ENCODE measurements around the gene SAMD4A.

Gene SAMD4A

DNA sequence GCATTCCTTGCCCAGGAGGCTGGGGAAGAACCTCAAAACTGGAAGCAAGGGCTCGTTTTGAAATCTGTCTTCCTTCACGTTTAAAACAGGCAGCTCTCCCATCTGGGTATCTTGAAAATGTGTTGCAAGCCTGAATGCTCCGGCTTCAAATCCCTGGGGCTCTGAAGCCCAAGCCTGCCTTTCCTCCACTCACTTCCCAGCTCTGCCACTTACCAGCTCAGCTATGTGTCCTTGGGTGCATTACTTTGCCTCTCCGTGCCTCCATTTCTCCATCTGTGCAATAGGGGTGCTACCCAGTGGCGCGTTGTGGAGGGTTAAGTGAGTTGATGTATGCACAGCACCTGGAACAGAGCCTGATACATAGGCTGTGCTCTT, 238.1 kb downstream of the SAMD4A start:
- DNase-seq (ENCODE audit: low read depth): no peak

DNA sequence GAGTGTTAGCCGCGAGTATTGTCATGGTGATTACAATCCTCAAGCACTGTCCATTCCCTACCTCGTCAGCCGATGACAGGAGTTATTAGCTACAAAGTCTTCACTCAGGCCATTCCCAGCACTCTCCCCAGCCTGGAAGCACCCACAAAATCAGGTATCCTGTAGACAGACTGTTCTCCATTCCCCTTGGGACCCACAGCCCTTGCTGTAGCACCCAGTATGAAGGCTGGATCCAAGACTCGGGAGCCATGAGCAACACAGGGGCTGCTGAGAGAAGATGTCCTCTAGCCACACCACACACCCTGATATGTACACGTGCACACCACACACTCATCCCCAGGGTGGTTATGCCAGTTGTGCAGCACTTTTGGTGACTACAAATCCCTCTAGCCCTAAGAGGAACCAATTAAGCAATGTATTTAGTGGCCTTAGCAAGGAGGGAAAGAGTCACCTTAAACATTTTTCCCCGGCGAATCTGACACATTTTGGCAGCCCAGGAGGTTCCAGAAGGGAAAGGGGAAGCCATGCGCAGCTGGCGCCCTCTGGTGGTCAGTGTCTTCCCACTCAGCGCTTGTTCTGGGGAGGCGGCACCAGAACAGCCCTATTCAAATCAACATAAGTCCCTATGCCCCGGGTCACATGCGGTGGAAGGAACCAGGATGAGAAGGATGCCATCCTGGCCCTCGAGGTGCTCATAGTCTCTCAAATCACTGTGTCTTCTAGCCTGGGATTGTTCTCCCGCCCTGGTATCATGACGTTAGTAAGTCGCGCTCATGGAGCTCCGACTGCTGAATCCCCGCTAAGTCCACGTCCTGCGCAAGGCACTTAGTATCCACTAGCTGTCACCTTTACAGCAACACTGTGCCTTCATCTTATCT, 238.8 kb downstream of the SAMD4A start:
- peak; percentile 70 for DNase-seq (ENCODE audit: low read depth)

DNA sequence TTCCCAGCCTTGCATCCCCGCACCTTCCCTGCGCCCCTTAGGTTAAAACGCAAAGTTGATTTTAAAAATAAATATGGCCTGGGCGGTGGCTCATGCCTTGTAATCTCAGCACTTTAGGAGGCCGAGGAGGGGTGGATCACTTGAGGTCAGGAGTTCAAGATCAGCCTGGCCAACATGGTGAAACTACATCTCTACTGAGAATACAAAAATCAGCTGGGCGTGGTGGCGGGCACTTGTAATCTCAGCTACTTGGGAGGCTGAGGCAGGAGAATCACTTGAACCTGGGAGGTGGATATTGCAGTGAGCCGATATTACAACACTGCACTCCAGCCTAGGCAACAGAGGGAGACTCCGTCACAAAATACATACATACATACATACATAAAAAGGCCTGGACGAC, 239.7 kb downstream of the SAMD4A start:
- DNase-seq (ENCODE audit: low read depth): no peak

DNA sequence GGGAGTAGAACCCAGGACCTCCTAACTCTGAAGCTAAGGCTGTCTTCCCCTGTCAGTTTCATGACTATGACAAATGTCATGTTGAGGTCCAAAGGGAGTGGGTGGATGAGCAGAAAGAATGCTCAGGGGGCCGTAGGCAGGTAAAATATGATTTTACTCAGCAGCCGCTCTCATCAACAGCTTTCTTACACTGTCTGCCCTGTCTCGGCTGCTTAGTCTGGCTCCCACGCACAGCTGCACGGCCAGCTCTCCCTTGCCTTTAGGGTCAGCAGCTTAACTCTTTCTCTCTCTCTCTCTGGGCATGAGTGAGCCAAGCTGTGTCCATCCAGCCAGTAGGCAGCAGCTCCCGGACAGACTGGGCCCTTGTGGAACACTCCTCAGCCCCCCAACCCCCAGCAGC, 240.5 kb downstream of the SAMD4A start:
- DNase-seq (ENCODE audit: low read depth): no peak

DNA sequence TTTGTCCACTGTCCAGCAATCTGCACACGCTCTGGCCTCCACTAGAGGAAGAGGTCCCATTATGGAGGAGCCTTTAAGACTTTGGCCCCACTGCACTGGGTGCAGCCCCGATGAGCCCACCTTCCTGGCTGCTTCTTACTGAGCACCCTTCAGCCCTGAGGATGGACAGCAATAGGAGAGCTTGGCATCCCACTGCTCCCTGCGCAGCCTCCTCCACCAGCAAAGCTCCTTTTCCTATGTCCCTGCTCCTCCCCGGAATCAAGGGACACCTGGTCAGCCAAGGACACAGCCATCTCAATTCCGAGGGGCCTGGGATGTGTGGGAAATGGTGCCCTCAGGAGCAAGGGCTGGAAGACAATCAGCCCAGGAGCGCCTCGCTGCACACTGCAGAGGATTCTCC, 241.0 kb downstream of the SAMD4A start:
- no peak for DNase-seq (ENCODE audit: low read depth)

DNA sequence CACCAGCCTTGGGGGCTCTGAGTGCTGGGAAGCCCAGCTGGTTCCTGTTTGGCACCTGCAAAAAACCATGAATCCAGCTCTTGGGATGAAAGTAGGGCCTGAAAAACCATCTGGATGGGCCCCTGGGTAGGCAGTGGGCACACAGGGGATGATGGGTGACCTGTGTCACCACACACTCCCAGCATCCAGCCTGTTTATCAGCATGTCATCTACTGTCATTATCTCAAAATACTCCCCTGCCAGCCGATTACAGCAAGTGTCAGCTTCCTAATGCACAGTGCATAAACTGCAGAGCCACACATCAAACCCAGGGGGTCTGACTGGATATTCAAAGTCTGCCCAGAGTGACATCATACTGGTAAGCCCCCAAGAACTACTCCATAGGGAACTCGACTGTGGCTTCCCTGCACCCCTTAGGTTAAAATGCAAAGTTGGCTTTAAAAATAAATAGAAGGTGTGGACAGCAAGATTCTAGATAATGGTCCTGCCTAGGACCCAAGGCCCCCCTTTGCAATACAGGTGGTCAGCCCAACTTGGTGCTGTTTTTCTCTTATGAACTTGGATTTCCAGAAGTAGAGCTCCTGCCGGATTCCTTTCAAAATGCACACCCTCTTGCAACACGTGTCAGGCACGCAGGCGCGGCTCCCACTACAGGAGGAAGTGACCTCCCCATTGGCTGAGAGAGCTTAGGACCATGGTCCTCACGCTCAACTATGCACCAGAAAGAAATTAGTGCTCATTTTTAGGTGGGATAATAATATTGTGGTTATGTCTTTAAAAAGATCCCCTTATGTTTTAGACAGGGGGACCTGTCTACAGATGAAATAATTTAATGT, 241.6 kb downstream of the SAMD4A start:
- no peak for DNase-seq (ENCODE audit: low read depth)

DNA sequence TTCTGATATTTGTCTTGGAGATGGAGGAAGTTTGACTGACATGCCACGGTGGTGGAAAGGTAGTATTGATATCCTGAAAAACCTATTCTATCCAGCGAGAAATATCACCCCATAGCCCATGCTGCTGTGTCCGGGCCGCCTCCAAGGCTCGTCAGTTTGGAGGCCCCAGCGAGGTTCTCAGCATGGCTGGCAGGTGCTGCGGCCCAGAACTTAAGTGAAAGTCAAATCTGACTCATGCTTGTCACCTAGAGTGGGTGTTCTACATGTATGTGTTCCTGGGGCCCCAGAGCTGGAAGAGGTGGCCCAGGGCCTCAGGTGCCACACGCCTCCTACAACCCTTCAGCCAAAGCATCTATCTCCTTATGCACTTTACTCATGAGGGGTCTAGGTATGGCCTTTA, 242.8 kb downstream of the SAMD4A start:
- DNase-seq (ENCODE audit: low read depth): no peak

DNA sequence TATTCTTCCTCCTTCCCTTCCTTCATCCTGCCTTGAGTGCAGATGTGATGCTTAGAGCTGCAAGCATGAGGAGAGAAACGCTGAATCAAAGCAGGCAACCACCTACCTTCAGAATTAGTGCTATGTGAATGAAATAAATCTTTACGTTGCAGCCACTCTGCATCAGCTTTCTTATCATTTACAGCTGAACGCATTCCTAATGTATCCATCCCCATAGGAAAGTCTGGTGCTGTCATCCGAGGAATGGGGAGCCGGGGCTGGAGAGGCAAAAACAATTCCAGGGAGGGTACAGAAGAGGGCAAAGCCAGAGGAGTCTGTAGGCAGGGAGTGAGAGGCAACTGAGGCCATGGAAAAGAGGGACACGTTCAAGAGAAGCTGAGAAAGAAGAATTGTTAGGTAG, 245.7 kb downstream of the SAMD4A start:
- no peak for DNase-seq (ENCODE audit: low read depth)

DNA sequence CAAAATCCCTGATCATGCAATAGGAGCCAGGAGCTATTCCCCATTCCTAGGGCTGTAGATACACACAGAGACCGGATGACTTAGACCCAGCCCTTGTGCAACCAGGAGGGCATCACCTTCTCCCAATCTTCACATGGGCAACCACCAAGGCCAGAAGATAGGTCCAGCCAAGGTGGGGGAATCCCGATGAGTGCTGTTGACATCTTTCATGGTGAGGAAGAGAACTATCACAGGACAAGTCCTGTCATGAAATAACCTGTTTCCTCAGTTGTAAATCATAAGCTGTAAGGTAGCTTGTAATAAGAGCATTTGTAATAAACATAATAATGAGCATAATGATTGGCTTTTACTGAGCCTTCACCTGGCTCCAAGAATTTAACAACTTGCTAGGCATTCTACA, 246.2 kb downstream of the SAMD4A start:
- no peak for DNase-seq (ENCODE audit: low read depth)

DNA sequence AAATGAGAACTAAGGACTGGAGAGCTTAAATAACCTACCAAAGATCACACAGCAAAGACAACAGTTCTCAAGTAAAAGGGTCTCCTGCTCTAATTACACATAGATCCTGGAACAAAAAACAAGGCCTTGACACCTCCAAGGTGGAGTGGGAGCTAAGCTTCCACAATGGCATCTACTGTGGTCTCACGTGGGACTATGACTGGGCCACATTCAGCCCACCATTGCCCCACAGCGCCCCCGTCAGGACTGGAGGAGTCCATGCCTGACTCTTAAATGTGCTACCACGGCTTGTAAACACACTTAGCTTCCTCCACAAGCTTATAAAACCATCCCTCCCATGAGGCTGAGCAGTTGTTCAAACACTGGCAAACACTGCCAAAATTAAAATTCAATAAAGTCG, 247.1 kb downstream of the SAMD4A start:
- no peak for DNase-seq (ENCODE audit: low read depth)

DNA sequence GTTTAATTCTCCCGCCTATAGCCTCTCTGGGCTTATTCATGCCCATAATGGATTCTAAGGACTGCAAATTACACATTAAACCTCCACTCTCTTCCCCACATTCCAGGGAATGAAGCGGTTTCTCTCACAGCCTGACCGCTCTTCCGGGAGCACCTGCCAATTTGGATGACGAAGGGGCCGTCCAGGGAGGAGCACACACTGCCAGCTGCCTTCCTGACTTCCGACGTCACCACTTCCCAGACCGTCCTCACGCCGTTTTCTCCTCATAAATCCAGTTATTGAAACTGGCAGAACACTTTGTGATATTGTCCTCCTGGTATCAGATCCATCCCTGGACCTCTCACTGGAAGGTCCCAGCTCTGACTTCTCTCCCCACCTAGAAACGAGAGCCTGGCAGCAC, 248.1 kb downstream of the SAMD4A start:
- DNase-seq (ENCODE audit: low read depth): no peak

DNA sequence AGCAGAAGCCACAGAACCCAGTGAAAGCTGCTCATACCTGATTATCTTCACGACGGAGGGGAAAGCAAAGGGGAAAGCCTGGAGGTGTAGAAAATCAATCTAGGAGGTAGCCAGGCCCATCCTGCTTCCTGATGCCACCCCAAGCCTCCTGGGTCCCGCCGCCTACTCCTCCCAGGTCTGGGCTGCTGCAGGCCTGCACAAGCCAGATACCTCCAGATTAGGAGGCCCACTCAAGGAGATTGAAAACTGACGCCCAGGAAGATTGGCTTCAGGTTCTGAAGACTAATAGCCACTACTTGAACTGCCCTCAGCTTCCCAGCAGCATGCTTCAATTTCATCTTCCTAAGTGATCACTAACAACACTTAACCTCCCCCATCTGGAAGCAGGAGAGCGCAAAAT, 248.6 kb downstream of the SAMD4A start:
- DNase-seq (ENCODE audit: low read depth): no peak

DNA sequence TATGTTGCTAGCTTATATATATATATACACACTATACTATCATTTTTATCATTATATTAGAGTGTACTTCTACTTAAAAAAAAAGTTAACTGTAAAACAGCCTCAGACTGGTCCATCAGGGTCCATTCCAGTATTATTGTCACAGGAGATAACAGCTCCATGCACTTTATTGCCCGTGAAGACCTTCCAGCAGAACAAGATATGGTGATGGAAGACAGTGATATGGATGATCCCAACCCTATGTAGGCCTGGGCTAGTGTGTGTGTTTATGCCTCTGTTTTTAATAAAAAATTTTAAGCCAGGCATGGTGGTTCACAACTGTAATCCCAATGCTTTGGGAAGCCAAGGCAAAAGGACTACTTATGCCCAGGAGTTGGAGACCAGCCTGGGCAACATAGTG, 249.5 kb downstream of the SAMD4A start:
- DNase-seq (ENCODE audit: low read depth): no peak

DNA sequence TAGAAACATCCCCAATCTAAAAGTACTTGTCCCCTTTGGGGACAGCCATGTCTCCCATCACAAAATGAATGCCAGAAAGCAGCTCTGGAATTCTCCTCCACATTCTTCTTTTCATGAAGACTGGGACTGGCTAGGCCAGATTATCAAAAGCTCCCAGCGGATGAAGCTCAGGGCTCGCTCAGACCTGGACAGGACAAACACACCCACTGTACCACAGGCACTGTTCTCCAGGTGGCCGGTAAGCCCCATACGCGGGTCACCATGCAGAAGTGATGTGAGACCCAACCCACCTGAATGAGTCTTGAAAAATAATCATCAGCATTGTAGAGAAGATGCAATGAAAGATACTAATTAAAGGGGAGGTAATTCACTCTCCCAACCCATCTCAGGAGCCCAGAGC, 250.6 kb downstream of the SAMD4A start:
- DNase-seq (ENCODE audit: low read depth): no peak

DNA sequence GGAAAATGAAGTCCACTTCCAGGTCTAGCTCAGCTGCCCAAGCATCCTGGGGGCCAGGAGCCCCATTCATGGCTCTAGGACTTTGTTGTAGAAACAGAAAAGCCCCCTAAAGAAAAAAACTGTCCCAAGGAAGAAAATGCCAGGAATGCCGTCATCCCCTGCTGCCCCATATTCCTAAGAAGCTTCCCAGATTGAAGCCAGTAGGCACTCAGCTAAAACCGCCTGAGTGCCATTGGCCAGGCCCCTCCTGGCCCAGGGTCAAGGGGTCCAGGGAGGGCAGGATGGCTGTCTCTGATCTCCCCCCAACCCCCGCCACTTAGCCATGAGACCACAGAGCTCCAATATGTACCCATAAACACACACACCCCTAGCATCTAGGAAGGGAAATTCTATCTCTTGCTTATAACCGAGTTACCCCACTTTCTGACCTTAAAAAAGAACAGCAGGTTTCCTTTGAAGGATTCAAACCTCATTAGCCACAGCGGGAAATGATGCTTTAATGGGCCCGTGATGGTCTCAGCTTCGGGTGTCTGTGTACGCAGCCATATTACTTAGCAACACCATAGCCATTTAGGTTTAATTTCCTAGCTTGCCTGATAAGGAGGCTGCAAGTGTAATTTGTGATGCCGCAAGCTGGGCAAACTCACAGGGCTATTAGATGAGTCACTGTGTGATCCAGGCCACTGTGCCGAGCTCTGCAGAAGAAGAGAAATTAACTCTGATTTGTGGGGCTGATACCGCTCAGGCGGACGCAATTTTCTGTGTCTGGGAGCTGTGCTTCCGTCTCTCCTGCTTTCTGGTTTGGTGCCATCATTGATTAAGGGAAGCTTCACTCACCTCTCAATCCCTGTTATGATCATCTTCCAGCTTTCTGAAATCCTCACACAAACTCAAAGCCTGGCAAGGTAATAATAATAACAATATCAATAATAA, 251.5 kb downstream of the SAMD4A start:
- DNase-seq (ENCODE audit: low read depth): no peak

DNA sequence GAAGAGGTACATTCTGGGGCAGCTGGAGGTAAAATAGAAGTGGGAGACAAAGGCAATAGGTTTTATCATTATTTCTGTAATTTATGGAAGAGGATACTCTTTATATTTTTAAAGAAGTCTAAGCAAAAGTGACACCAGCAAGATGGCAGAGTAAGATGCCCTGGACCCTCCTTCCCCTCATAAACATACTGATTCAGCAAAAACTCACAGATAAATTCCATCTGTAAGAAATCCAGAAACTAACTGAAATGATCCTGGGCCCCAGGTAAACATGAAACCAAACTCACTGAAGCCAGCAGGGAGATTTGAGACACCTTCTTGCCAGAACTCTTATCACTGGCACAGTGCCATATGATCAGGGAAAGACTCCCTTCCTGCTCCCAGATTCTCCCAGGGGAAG, 255.8 kb downstream of the SAMD4A start:
- DNase-seq (ENCODE audit: low read depth): no peak

DNA sequence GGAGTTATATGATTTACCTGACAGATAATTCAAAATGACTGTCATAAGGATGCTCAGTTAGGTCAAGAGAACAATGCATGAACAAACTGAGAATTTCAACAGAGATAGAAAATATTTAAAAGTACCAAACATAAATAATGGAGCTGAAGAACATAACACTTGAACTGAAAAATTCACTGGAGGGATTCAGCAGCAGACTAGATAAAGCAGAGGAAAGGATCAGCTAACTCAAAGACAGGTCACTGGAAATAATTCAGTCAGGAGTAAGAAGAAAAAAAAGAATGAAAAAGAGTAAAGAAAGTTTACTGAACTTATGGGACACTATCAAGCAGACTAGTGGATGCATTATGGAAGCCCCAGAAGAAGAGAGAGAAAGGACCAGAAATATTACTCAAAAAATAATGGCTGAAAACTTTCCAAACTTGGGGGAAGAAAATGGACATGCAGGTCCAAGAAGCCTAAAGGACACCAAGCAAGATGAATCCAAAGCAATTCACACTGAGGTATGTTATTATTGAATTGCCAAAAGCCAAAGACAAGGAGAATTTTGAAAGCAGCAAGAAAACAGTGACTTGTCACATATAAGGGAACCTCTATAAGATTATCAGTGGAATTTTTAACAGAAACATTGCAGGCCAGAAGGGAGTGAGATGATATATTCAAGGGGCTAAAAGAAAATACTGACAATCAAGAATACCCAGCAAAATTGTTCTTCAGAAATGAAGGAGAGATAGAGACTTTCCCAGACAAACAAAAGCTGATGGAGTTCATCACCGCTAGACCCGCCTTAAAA, 257.0 kb downstream of the SAMD4A start:
- DNase-seq (ENCODE audit: low read depth): no peak

DNA sequence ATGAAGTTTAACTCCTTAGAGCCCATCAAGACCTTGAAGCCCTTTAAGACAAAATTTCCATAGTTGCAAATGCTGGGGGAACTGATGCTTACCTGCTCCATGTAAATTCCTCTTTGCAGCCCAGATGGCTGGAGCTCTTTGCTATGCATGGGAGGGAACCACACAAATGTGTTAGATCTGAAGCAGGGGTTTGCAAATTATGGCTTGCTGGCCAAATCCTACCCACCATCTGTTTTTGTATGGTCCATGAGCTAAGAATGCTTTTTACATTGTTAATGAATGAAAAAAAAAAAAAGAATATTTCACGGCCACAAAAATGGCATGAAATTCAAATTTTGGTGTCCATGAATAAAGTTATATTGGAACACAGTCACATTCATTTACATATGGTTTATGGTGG, 261.1 kb downstream of the SAMD4A start:
- DNase-seq (ENCODE audit: low read depth): no peak

DNA sequence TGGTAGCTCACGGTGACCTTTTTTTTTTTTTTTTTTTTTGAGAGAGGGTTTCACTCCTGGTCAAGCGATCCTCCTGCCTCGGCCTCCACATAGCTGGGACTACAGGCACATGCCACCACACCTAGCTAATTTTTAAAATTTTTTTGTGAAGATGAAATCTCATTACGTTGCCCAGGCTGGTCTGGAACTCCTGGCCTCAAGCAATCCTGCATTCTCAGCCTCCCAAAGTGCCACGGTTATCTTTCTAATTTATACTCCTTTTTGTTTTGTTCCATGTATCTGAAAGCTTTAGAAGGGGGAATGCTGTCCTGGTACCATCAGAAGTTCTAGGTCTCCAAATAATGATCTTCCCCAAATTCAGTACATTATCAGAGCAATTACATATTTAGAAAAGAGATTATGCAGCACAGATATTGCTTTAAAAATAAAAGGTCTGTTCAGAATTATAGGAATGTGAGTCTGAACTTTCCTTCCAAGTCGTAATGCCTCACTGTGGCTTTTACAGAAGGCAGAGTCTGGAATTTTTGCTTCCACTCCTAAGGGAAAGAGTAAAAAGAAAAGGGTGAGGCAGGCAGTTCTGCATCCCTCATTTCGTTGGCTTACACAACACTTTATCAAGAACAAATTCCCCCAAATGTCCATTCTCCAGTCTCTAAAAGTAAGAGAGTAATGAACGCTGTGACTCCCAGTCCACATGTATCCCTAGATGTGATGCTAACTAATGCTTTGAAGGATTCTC, 262.7 kb downstream of the SAMD4A start:
- DNase-seq (ENCODE audit: low read depth): no peak

DNA sequence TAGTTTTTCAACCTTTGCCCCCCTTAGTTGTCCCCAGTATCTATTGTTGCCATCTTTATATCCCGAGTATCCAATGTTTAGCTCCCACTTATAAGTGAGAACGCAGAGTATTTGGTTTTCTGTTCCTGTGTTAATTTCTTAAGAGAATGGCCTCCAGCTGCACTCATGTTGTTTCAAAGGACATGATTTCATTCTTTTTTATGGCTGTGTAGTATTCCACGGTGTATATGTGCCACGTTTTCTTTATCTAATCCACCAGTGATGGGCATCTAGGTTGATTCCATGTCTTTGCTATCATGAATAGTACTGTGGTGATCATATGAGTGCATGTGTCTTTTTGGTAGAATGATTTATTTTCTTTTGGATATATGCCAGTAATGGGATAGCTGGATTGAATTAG, 263.7 kb downstream of the SAMD4A start:
- no peak for DNase-seq (ENCODE audit: low read depth)

DNA sequence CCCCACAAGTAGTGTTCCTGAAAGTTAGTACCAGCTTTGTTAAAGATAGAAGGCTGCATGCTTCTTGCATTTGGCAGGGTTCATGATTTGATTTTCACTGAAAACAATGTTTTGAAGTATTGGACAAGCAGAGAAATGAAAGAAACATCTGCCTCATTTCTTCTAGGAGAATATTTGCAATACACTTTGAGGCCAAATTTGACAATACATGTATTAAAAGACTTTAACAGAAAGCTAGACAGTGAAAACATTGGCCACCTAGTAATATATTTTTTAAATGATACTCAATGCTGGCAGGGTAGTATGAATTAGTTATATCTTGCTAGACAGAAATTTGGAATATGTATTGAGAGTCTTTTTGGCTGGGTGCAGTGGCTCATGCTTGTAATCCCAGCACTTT, 267.2 kb downstream of the SAMD4A start:
- no peak for DNase-seq (ENCODE audit: low read depth)

Measured in stimulated activated CD8-positive, alpha-beta memory T cell treated with anti-CD3 and anti-CD28 coated beads, Interleukin-15, amount 100 ng/mL, for 24 hours (primary cell).